WTC11 (cell line): ENCODE data around the gene MDM1. TPM values are rescaled to one million over a fixed set of nuclear protein-coding genes. Genes with fewer than 3 reads are reported as not detected.

ENCODE experiments used
- ATAC-seq: fragments of 200-7000 bp; cut with Tn5 transposase; 2 replicates; pipeline ENCODE4 v1.10.0; 2021; ENCODE audit warnings: mild to moderate bottlenecking, moderate library complexity
- CTCF ChIA-PET: fragments of 300-600 bp; sonication (Branson Sonifier 250); formaldehyde crosslinking; loops from one replicate; lab custom pipeline; 2021; ENCODE audit warnings: antibody characterized with exemption; lab: Charles Lee
- POLR2A ChIA-PET: fragments of 350-600 bp; sonication (Branson Sonifier 250); formaldehyde crosslinking; loops from one replicate; lab custom pipeline; 2021; ENCODE audit warnings: antibody characterized with exemption; lab: Charles Lee
- DNase-seq: peaks from one replicate; pipeline ENCODE4 v3.0.0; 2021; ENCODE audit warnings: low spot score
- H3K27ac Mint-ChIP-seq: 2 replicates; pipeline ENCODE4 v1.8.0; 2021; ENCODE audit warnings: mixed read lengths
- H3K27me3 Mint-ChIP-seq: 2 replicates; pipeline ENCODE4 v1.8.0; 2021; ENCODE audit warnings: low read depth, mild to moderate bottlenecking, moderate library complexity, mixed read lengths
- H3K36me3 Mint-ChIP-seq: 2 replicates; pipeline ENCODE4 v1.8.0; 2021; ENCODE audit warnings: mixed read lengths
- H3K4me1 Mint-ChIP-seq: 2 replicates; pipeline ENCODE4 v1.8.0; 2022; ENCODE audit warnings: mixed read lengths
- H3K4me3 Mint-ChIP-seq: 2 replicates; pipeline ENCODE4 v1.8.0; 2021; ENCODE audit warnings: mild to moderate bottlenecking, moderate library complexity, mixed read lengths
- H3K9me3 Mint-ChIP-seq: 2 replicates; pipeline ENCODE4 v1.8.0; 2021; ENCODE audit warnings: mixed read lengths
- CBFB ChIP-seq: sonication (generic); formaldehyde crosslinking; IDR thresholded peaks from 2 replicates; pipeline ENCODE4 v1.8.1; 2022; ENCODE audit warnings: mild to moderate bottlenecking, low read depth, missing genetic modification reagents
- CREM ChIP-seq: sonication (generic); formaldehyde crosslinking; IDR thresholded peaks from 2 replicates; pipeline ENCODE4 v1.8.1; 2022; ENCODE audit warnings: mild to moderate bottlenecking, missing genetic modification reagents, moderate library complexity
- EMX1 ChIP-seq: fragments of 250-450 bp; sonication (Bioruptor Pico); IDR thresholded peaks from 2 replicates; pipeline ENCODE4 v1.8.0; 2021; ENCODE audit warnings: mild to moderate bottlenecking
- ETV6 ChIP-seq: sonication (generic); formaldehyde crosslinking; IDR thresholded peaks from 2 replicates; pipeline ENCODE4 v1.8.1; 2022; ENCODE audit warnings: mild to moderate bottlenecking, missing genetic modification reagents
- GTF2I ChIP-seq: fragments of 250-450 bp; sonication (Bioruptor Pico); conservative IDR thresholded peaks from 2 replicates; pipeline ENCODE4 v1.4.0; 2021; ENCODE audit warnings: mild to moderate bottlenecking
- HMGA2 ChIP-seq: fragments of 250-450 bp; sonication (Bioruptor Pico); IDR thresholded peaks from 2 replicates; pipeline ENCODE4 v1.4.0; 2021; ENCODE audit warnings: mild to moderate bottlenecking, moderate library complexity
- JAZF1 ChIP-seq: fragments of 250-450 bp; sonication (Bioruptor Pico); IDR thresholded peaks from 2 replicates; pipeline ENCODE4 v1.9.0; 2021; ENCODE audit warnings: moderate library complexity, mild to moderate bottlenecking, inconsistent platforms
- NR2C2 ChIP-seq: sonication (generic); formaldehyde crosslinking; IDR thresholded peaks from 2 replicates; pipeline ENCODE4 v1.8.0; 2022; ENCODE audit warnings: mild to moderate bottlenecking, missing genetic modification reagents
- PRRX2 ChIP-seq: fragments of 250-450 bp; sonication (Bioruptor Pico); IDR thresholded peaks from 2 replicates; pipeline ENCODE4 v1.8.0; 2021; ENCODE audit warnings: mild to moderate bottlenecking
- RORB ChIP-seq: fragments of 250-450 bp; sonication (Bioruptor Pico); IDR thresholded peaks from 2 replicates; pipeline ENCODE4 v1.9.0; 2021; ENCODE audit warnings: mild to moderate bottlenecking
- SMAD3 ChIP-seq: sonication (generic); formaldehyde crosslinking; IDR thresholded peaks from 2 replicates; pipeline ENCODE4 v1.8.0; 2022; ENCODE audit warnings: missing genetic modification reagents, mild to moderate bottlenecking, borderline replicate concordance
- SMAD4 ChIP-seq: sonication (generic); formaldehyde crosslinking; IDR thresholded peaks from 2 replicates; pipeline ENCODE4 v1.8.0; 2022; ENCODE audit warnings: mild to moderate bottlenecking, missing genetic modification reagents
- TCF7 ChIP-seq: sonication (generic); formaldehyde crosslinking; IDR thresholded peaks from 2 replicates; pipeline ENCODE4 v1.8.0; 2022; ENCODE audit warnings: mild to moderate bottlenecking, low read depth, missing genetic modification reagents, moderate library complexity
- ZNF416 ChIP-seq: fragments of 250-450 bp; sonication (Bioruptor Pico); IDR thresholded peaks from 2 replicates; pipeline ENCODE4 v1.9.0; 2021; ENCODE audit warnings: mild to moderate bottlenecking, inconsistent platforms
- total RNA-seq: library from RNA; stranded (reverse); gene quantifications from 3 replicates; pipeline ENCODE4 v1.2.3, GENCODE V29; 2021
- TF ChIP-seq, protein P1 (sequence below): sonication (generic); formaldehyde crosslinking; IDR thresholded peaks from 2 replicates; pipeline ENCODE4 v1.8.1; 2023; ENCODE audit warnings: mild to moderate bottlenecking, missing genetic modification reagents
- TF ChIP-seq, protein P2 (sequence below): sonication (generic); formaldehyde crosslinking; IDR thresholded peaks from 2 replicates; pipeline ENCODE4 v1.8.0; 2023; ENCODE audit warnings: mild to moderate bottlenecking, missing genetic modification reagents
- TF ChIP-seq, protein P3 (sequence below): sonication (generic); formaldehyde crosslinking; IDR thresholded peaks from 2 replicates; pipeline ENCODE4 v1.8.1; 2022; ENCODE audit warnings: missing genetic modification reagents, borderline replicate concordance
- TF ChIP-seq, protein P4 (sequence below): sonication (generic); formaldehyde crosslinking; IDR thresholded peaks from 2 replicates; pipeline ENCODE4 v1.8.0; 2022; ENCODE audit warnings: missing genetic modification reagents
- TF ChIP-seq, protein P5 (sequence below): fragments of 250-450 bp; sonication (Bioruptor Pico); IDR thresholded peaks from 2 replicates; pipeline ENCODE4 v1.9.0; 2021; ENCODE audit warnings: mild to moderate bottlenecking

Gene MDM1
- total RNA-seq, 1 experiment from 2014 or later: 9.1 TPM

DNA sequence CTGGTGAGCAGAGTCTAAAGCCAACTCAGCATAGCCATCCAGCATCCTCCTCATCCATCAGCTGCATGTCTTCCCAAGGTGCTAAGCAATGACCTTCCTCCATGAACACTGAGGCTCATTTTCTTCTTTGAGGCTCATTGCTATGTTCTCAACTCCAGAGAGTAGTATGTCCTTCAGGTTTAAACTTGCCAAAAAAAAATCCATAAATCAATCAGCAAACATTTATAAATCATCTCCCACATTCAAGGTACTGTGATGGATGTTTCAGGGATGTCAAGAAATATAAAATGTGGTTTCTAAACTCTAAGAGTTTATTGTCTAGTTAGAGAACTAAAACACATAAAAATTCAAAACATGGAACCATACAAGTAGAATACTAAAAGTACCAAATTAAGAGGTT, 29.8 kb upstream of the MDM1 start:
- Mint-ChIP-seq H3K9me3 (no peaks in the 10 kb centered on the region), H3K36me3 (no peaks in the 10 kb centered on the region), H3K4me3 (no peak overlapping the region), H3K4me1 (peaks cover 25% of the 10 kb centered on the region), H3K27ac (no peak overlapping the region), H3K27me3 (peaks cover 11% of the 10 kb centered on the region)
- POLR2A ChIA-PET: no interaction called here
- ATAC-seq (no peak), DNase-seq (no peak)
- TF ChIP-seq HMGA2 (CRISPR knock-in tag): no peak
- TF ChIP-seq TCF7 (CRISPR knock-in tag): no peak
- TF ChIP-seq ETV6 (CRISPR knock-in tag): no peak
- no peak for TF ChIP-seq SMAD4 (CRISPR knock-in tag)
- TF ChIP-seq, protein P1, sequence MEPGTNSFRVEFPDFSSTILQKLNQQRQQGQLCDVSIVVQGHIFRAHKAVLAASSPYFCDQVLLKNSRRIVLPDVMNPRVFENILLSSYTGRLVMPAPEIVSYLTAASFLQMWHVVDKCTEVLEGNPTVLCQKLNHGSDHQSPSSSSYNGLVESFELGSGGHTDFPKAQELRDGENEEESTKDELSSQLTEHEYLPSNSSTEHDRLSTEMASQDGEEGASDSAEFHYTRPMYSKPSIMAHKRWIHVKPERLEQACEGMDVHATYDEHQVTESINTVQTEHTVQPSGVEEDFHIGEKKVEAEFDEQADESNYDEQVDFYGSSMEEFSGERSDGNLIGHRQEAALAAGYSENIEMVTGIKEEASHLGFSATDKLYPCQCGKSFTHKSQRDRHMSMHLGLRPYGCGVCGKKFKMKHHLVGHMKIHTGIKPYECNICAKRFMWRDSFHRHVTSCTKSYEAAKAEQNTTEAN (CRISPR knock-in tag): no peak
- TF ChIP-seq, protein P2, sequence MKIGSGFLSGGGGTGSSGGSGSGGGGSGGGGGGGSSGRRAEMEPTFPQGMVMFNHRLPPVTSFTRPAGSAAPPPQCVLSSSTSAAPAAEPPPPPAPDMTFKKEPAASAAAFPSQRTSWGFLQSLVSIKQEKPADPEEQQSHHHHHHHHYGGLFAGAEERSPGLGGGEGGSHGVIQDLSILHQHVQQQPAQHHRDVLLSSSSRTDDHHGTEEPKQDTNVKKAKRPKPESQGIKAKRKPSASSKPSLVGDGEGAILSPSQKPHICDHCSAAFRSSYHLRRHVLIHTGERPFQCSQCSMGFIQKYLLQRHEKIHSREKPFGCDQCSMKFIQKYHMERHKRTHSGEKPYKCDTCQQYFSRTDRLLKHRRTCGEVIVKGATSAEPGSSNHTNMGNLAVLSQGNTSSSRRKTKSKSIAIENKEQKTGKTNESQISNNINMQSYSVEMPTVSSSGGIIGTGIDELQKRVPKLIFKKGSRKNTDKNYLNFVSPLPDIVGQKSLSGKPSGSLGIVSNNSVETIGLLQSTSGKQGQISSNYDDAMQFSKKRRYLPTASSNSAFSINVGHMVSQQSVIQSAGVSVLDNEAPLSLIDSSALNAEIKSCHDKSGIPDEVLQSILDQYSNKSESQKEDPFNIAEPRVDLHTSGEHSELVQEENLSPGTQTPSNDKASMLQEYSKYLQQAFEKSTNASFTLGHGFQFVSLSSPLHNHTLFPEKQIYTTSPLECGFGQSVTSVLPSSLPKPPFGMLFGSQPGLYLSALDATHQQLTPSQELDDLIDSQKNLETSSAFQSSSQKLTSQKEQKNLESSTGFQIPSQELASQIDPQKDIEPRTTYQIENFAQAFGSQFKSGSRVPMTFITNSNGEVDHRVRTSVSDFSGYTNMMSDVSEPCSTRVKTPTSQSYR (CRISPR knock-in tag): no peak
- TF ChIP-seq ZNF416 (CRISPR knock-in tag): no peak
- TF ChIP-seq NR2C2 (CRISPR knock-in tag): no peak
- TF ChIP-seq, protein P3, sequence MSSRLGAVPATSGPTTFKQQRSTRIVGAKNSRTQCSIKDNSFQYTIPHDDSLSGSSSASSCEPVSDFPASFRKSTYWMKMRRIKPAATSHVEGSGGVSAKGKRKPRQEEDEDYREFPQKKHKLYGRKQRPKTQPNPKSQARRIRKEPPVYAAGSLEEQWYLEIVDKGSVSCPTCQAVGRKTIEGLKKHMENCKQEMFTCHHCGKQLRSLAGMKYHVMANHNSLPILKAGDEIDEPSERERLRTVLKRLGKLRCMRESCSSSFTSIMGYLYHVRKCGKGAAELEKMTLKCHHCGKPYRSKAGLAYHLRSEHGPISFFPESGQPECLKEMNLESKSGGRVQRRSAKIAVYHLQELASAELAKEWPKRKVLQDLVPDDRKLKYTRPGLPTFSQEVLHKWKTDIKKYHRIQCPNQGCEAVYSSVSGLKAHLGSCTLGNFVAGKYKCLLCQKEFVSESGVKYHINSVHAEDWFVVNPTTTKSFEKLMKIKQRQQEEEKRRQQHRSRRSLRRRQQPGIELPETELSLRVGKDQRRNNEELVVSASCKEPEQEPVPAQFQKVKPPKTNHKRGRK (CRISPR knock-in tag): no peak
- TF ChIP-seq JAZF1: no peak
- TF ChIP-seq EMX1: no peak
- no peak for TF ChIP-seq PRRX2 (CRISPR knock-in tag)
- no peak for TF ChIP-seq CREM (CRISPR knock-in tag)
- TF ChIP-seq, protein P4, sequence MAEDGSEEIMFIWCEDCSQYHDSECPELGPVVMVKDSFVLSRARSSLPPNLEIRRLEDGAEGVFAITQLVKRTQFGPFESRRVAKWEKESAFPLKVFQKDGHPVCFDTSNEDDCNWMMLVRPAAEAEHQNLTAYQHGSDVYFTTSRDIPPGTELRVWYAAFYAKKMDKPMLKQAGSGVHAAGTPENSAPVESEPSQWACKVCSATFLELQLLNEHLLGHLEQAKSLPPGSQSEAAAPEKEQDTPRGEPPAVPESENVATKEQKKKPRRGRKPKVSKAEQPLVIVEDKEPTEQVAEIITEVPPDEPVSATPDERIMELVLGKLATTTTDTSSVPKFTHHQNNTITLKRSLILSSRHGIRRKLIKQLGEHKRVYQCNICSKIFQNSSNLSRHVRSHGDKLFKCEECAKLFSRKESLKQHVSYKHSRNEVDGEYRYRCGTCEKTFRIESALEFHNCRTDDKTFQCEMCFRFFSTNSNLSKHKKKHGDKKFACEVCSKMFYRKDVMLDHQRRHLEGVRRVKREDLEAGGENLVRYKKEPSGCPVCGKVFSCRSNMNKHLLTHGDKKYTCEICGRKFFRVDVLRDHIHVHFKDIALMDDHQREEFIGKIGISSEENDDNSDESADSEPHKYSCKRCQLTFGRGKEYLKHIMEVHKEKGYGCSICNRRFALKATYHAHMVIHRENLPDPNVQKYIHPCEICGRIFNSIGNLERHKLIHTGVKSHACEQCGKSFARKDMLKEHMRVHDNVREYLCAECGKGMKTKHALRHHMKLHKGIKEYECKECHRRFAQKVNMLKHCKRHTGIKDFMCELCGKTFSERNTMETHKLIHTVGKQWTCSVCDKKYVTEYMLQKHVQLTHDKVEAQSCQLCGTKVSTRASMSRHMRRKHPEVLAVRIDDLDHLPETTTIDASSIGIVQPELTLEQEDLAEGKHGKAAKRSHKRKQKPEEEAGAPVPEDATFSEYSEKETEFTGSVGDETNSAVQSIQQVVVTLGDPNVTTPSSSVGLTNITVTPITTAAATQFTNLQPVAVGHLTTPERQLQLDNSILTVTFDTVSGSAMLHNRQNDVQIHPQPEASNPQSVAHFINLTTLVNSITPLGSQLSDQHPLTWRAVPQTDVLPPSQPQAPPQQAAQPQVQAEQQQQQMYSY (CRISPR knock-in tag): no peak
- no peak for TF ChIP-seq SMAD3 (CRISPR knock-in tag)
- TF ChIP-seq CBFB (CRISPR knock-in tag): no peak
- TF ChIP-seq RORB: no peak
- CTCF ChIA-PET: no interaction called here

DNA sequence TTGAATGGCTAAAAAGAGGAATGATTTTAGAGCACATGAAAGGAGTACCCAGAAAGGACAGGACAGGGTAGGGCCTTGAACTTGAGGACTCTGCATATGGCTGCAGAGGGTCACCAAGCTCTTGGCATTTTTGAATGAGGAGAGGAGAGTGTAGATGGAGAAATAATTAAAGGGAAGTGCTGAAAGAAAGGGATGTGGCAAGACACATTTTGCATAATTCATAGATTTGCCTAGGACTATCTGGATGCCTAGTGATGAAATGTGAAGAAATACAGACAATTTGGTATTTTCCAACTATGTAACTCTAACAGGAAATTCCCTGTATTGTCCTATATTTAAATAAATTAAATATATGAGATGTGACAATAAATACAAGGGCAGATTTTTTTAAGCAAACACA, 27.5 kb upstream of the MDM1 start:
- no peak for ATAC-seq
- H3K27ac Mint-ChIP-seq: no peak overlapping the region
- H3K4me3 Mint-ChIP-seq: no peak overlapping the region
- ChIA-PET CTCF (interaction anchor here (1.4 to 1.8 kb wide), 4 partner anchors 16 to 305 kb away, joined by 4 to 6 read pairs (median 5); no protein-coding TSS in a partner anchor), POLR2A (no interaction called here)
- H3K9me3 Mint-ChIP-seq: no peaks in the 10 kb centered on the region
- H3K36me3 Mint-ChIP-seq: no peaks in the 10 kb centered on the region
- no peak for DNase-seq
- H3K4me1 Mint-ChIP-seq: peaks cover 11% of the 10 kb centered on the region
- peaks cover 18% of the 10 kb centered on the region for H3K27me3 Mint-ChIP-seq
- TF ChIP-seq, protein P5, sequence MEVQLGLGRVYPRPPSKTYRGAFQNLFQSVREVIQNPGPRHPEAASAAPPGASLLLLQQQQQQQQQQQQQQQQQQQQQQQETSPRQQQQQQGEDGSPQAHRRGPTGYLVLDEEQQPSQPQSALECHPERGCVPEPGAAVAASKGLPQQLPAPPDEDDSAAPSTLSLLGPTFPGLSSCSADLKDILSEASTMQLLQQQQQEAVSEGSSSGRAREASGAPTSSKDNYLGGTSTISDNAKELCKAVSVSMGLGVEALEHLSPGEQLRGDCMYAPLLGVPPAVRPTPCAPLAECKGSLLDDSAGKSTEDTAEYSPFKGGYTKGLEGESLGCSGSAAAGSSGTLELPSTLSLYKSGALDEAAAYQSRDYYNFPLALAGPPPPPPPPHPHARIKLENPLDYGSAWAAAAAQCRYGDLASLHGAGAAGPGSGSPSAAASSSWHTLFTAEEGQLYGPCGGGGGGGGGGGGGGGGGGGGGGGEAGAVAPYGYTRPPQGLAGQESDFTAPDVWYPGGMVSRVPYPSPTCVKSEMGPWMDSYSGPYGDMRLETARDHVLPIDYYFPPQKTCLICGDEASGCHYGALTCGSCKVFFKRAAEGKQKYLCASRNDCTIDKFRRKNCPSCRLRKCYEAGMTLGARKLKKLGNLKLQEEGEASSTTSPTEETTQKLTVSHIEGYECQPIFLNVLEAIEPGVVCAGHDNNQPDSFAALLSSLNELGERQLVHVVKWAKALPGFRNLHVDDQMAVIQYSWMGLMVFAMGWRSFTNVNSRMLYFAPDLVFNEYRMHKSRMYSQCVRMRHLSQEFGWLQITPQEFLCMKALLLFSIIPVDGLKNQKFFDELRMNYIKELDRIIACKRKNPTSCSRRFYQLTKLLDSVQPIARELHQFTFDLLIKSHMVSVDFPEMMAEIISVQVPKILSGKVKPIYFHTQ (CRISPR knock-in tag): no peak
- no peak for TF ChIP-seq GTF2I
